Left ventricle myocardium superior (tissue), 1 donor: ENCODE data around the gene EDEM1. TPM values are rescaled to one million over a fixed set of nuclear protein-coding genes. Genes with fewer than 3 reads are reported as not detected.
"Not testable (repeated sequence)": the region's sequence is repeated elsewhere in the genome, so short reads cannot be mapped to it uniquely, and the experiment has no call there.

Experiments
- ATAC-seq: fragments of 200-7000 bp; cut with Tn5 transposase; one replicate; pipeline ENCODE4 v1.9.1; 2020; ENCODE audit warnings: mild to moderate bottlenecking, moderate library complexity
- DNase-seq: peaks from one replicate; pipeline ENCODE4 v3.0.0-alpha.2; 2020
- intact Hi-C: fragments of 100-400 bp; cut with micrococcal nuclease; formaldehyde crosslinking; loops from one replicate; pipeline ENCODE4 v1.11.0; 2022
- long read RNA-seq: library from polyadenylated mRNA; unstranded; transcript quantifications from one replicate; pipeline ENCODE4 v2.0.0, GENCODE V29; 2021
- total RNA-seq: library from RNA; stranded (reverse); fragmentation: NEBNext Ultra II Directional; extraction: Animal tissue kit (Norgen Biotek cat#: 25700); gene quantifications from one replicate; pipeline ENCODE4 v1.2.1, GENCODE V29; 2021
- donor health status: DM: no; HTN: yes; CAD: no; lungs with severe emphysema.

EDEM1 gene
- total RNA-seq, result 6.1 TPM
- long read RNA-seq, full-length matches to known transcripts, result 1 of 3 reads
- long read RNA-seq, partial matches to known transcripts, result 1 of 3 reads
- long read RNA-seq, other reads (novel, unspliced or antisense), result 1 of 3 reads

- DNase-seq, result peak; percentile 97
- intact Hi-C loops, result no loop called here
- ATAC-seq, result peak; percentile 98
These were observed at the start of gene EDEM1 for GRCh38 chr3:5187156-5187919. TSS of gene EDEM1 (plus strand) at chr3:5187707. CDS start at chr3:5187806, 99 bp downstream.

- intact Hi-C loops, result no loop called here
- peak; percentile 48 for ATAC-seq
These were observed 49.1 kb upstream of the EDEM1 start for GRCh38 chr3:5138214-5138981.

GRCh38 chr3:5140230-5140621 is 47.3 kb upstream of the EDEM1 start:
- intact Hi-C loops, result no loop called here
- no peak for ATAC-seq
- no peak for DNase-seq

More at GRCh38 chr3:5138214-5138981, 49.1 kb upstream of the EDEM1 start:
- DNase-seq, result no peak

- intact Hi-C loops, result no loop called here
- ATAC-seq (no peak), DNase-seq (no peak)
These were observed 46.7 kb upstream of the EDEM1 start for GRCh38 chr3:5140839-5141238.

GRCh38 chr3:5141760-5142159 is 45.7 kb upstream of the EDEM1 start:
- intact Hi-C loops, result no loop called here
- ATAC-seq (no peak), DNase-seq (no peak)

GRCh38 chr3:5143464-5143863 is 44.0 kb upstream of the EDEM1 start:
- intact Hi-C loops, result no loop called here
- ATAC-seq (no peak), DNase-seq (no peak)

- intact Hi-C loops, result no loop called here
- ATAC-seq, result no peak
- no peak for DNase-seq
These were observed 43.1 kb upstream of the EDEM1 start for GRCh38 chr3:5144316-5144994.

- DNase-seq, result no peak
- intact Hi-C loops, result no loop called here
- ATAC-seq, result no peak
These were observed 42.4 kb upstream of the EDEM1 start for GRCh38 chr3:5145120-5145519.

GRCh38 chr3:5147152-5147551 is 40.4 kb upstream of the EDEM1 start:
- intact Hi-C loops, DNase-seq, ATAC-seq: not testable (repeated sequence)

GRCh38 chr3:5149306-5149880 is 38.1 kb upstream of the EDEM1 start:
- DNase-seq (no peak), ATAC-seq (no peak)
- intact Hi-C loops, result no loop called here

GRCh38 chr3:5151586-5151985 is 35.9 kb upstream of the EDEM1 start:
- intact Hi-C loops, result no loop called here
- ATAC-seq (no peak), DNase-seq (no peak)

GRCh38 chr3:5153074-5153473 is 34.4 kb upstream of the EDEM1 start:
- DNase-seq, result no peak
- intact Hi-C loops, result no loop called here
- no peak for ATAC-seq

- DNase-seq (no peak), ATAC-seq (no peak)
- intact Hi-C loops, result no loop called here
These were observed 32.3 kb upstream of the EDEM1 start for GRCh38 chr3:5155241-5155640.

- DNase-seq, result no peak
- no peak for ATAC-seq
- intact Hi-C loops, result no loop called here
These were observed 27.2 kb upstream of the EDEM1 start for GRCh38 chr3:5160321-5160720.

- intact Hi-C loops, result no loop called here
- DNase-seq (no peak), ATAC-seq (peak; percentile 23)
These were observed 26.3 kb upstream of the EDEM1 start for GRCh38 chr3:5160940-5161858.

- intact Hi-C loops, result no loop called here
- peak; percentile 67 for ATAC-seq
These were observed 25.4 kb upstream of the EDEM1 start for GRCh38 chr3:5162102-5162501.

GRCh38 chr3:5165698-5166097 is 21.8 kb upstream of the EDEM1 start:
- intact Hi-C loops, result no loop called here
- peak; percentile 45 for ATAC-seq
- DNase-seq, result no peak

More at GRCh38 chr3:5162102-5162501, 25.4 kb upstream of the EDEM1 start:
- no peak for DNase-seq

GRCh38 chr3:5166846-5167245 is 20.7 kb upstream of the EDEM1 start:
- DNase-seq (no peak), ATAC-seq (no peak)
- intact Hi-C loops, result no loop called here
